ENCODE results near the gene PLB1. TPM values are rescaled to one million over a fixed set of nuclear protein-coding genes. Genes with fewer than 3 reads are reported as not detected.

The PLB1 gene
- total RNA-seq, 1 donor from 2014 or later, result 2.5 TPM

GRCh38 chr2:28475088-28475595 lies 20.7 kb upstream of the PLB1 start:
- TF ChIP-seq POLR2AphosphoS5 (IDR thresholded peaks at IDR 0.05; ENCODE audit: insufficient read depth in 1 of 2, low read depth in 1 of 2) (no peak), POLR2A (IDR thresholded peaks at IDR 0.05) (no peak), CTCF (IDR thresholded peaks at IDR 0.05) (no peak)
- Histone ChIP-seq H3K4me1 (peaks cover 4% of the 10 kb centered on the region), H3K36me3 (no peaks in the 10 kb centered on the region), H3K9me3 (no peaks in the 10 kb centered on the region), H3K27me3 (no peaks in the 10 kb centered on the region), H3K27ac (no peak overlapping the region), H3K4me3 (no peak overlapping the region)
- intact Hi-C loops (cut with DNase I), result no loop called here
- DNase-seq (ENCODE audit: extremely low spot score in 2 of 2), result no peak

GRCh38 chr2:28477087-28477486 lies 18.8 kb upstream of the PLB1 start:
- H3K9me3 ChIP-seq, result no peaks in the 10 kb centered on the region
- H3K4me3 ChIP-seq, result no peak overlapping the region
- no peak for DNase-seq (ENCODE audit: extremely low spot score in 2 of 2)
- intact Hi-C loops (cut with DNase I), result no loop called here
- TF ChIP-seq POLR2AphosphoS5 (IDR thresholded peaks at IDR 0.05; ENCODE audit: insufficient read depth in 1 of 2, low read depth in 1 of 2) (no peak), CTCF (IDR thresholded peaks at IDR 0.05) (no peak), POLR2A (IDR thresholded peaks at IDR 0.05) (no peak)
- H3K36me3 ChIP-seq, result no peaks in the 10 kb centered on the region
- H3K27me3 ChIP-seq, result no peaks in the 10 kb centered on the region
- no peaks in the 10 kb centered on the region for H3K4me1 ChIP-seq
- no peak overlapping the region for H3K27ac ChIP-seq

GRCh38 chr2:28477645-28478044 lies 18.2 kb upstream of the PLB1 start:
- intact Hi-C loops (cut with DNase I), result no loop called here
- TF ChIP-seq POLR2AphosphoS5 (IDR thresholded peaks at IDR 0.05; ENCODE audit: insufficient read depth in 1 of 2, low read depth in 1 of 2), result no peak
- no peak for TF ChIP-seq CTCF (IDR thresholded peaks at IDR 0.05)
- no peak for TF ChIP-seq POLR2A (IDR thresholded peaks at IDR 0.05)

GRCh38 chr2:28480403-28481049 lies 15.3 kb upstream of the PLB1 start:
- intact Hi-C loops (cut with DNase I), result no loop called here
- no peak for TF ChIP-seq POLR2A (IDR thresholded peaks at IDR 0.05)
- no peak for TF ChIP-seq CTCF (IDR thresholded peaks at IDR 0.05)
- no peak for TF ChIP-seq POLR2AphosphoS5 (IDR thresholded peaks at IDR 0.05; ENCODE audit: insufficient read depth in 1 of 2, low read depth in 1 of 2)
- no peak for DNase-seq (ENCODE audit: extremely low spot score in 2 of 2)
- H3K27ac ChIP-seq, result no peak overlapping the region
- no peak overlapping the region for H3K4me3 ChIP-seq
- H3K9me3 ChIP-seq, result no peaks in the 10 kb centered on the region
- H3K4me1 ChIP-seq, result no peaks in the 10 kb centered on the region
- no peaks in the 10 kb centered on the region for H3K27me3 ChIP-seq
- no peaks in the 10 kb centered on the region for H3K36me3 ChIP-seq

More at GRCh38 chr2:28477645-28478044, 18.2 kb upstream of the PLB1 start:
- H3K27ac ChIP-seq, result no peak overlapping the region
- H3K27me3 ChIP-seq, result no peaks in the 10 kb centered on the region
- H3K36me3 ChIP-seq, result no peaks in the 10 kb centered on the region
- no peaks in the 10 kb centered on the region for H3K4me1 ChIP-seq
- no peak for DNase-seq (ENCODE audit: extremely low spot score in 2 of 2)
- no peak overlapping the region for H3K4me3 ChIP-seq
- H3K9me3 ChIP-seq, result no peaks in the 10 kb centered on the region

- TF ChIP-seq POLR2AphosphoS5 (IDR thresholded peaks at IDR 0.05; ENCODE audit: insufficient read depth in 1 of 2, low read depth in 1 of 2) (no peak), CTCF (IDR thresholded peaks at IDR 0.05) (no peak)
- H3K4me3 ChIP-seq, result no peak overlapping the region
- no peaks in the 10 kb centered on the region for H3K36me3 ChIP-seq
- intact Hi-C loops (cut with DNase I), result no loop called here
- no peaks in the 10 kb centered on the region for H3K27me3 ChIP-seq
- H3K4me1 ChIP-seq, result no peaks in the 10 kb centered on the region
- no peaks in the 10 kb centered on the region for H3K9me3 ChIP-seq
- no peak for DNase-seq (ENCODE audit: extremely low spot score in 2 of 2)
- no peak overlapping the region for H3K27ac ChIP-seq
These were observed 14.0 kb upstream of the PLB1 start for GRCh38 chr2:28481905-28482304.
